ENCODE data around the gene SORCS1.

DNA sequence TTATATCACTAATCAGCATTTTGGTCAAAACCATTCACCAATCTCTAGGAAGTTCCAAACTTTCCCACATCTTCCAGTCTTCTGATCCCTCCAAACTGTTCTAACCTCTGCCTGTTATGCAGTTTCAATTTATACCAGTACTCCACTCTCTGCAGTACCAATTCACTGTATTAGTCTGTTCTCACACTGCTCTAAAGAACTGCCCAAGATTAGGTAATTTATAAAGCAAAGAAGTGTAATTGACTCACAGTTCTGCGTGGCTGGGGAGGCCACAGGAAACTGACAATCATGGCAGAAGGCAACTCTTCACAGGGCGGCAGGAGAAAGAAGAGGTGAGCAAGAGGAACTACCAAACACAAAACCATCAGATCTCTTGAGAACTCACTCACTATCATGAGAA lies 374.9 kb downstream of the SORCS1 start:
- TF ChIP-seq, protein P1, sequence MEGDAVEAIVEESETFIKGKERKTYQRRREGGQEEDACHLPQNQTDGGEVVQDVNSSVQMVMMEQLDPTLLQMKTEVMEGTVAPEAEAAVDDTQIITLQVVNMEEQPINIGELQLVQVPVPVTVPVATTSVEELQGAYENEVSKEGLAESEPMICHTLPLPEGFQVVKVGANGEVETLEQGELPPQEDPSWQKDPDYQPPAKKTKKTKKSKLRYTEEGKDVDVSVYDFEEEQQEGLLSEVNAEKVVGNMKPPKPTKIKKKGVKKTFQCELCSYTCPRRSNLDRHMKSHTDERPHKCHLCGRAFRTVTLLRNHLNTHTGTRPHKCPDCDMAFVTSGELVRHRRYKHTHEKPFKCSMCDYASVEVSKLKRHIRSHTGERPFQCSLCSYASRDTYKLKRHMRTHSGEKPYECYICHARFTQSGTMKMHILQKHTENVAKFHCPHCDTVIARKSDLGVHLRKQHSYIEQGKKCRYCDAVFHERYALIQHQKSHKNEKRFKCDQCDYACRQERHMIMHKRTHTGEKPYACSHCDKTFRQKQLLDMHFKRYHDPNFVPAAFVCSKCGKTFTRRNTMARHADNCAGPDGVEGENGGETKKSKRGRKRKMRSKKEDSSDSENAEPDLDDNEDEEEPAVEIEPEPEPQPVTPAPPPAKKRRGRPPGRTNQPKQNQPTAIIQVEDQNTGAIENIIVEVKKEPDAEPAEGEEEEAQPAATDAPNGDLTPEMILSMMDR (IDR thresholded peaks at IDR 0.05; ENCODE audit: low read length): no peak
- no peak for TF ChIP-seq EZH2 (IDR thresholded peaks at IDR 0.05; ENCODE audit: borderline replicate concordance, low read length)
